Measurements from ENCODE around the gene SATB2. TPM values are rescaled to one million over a fixed set of nuclear protein-coding genes. Genes with fewer than 3 reads are reported as not detected.

The SATB2 gene
- total RNA-seq, 1 donor from 2014 or later = 0.67 TPM

GRCh38 chr2:199308567-199308966 lies 149.2 kb downstream of the SATB2 start:
- DNase-seq (no peak), ATAC-seq (ENCODE audit: low read depth) (no peak)
- H3K4me1 Mint-ChIP-seq = no peaks in the 10 kb centered on the region
- H3K36me3 Mint-ChIP-seq (ENCODE audit: low read depth) = no peaks in the 10 kb centered on the region
- H3K9me3 Mint-ChIP-seq = no peaks in the 10 kb centered on the region
- POLR2A ChIA-PET = no interaction called here
- no peak for TF ChIP-seq CTCF (IDR thresholded peaks at IDR 0.05)
- H3K27ac Mint-ChIP-seq = no peak overlapping the region
- H3K27me3 Mint-ChIP-seq = no peaks in the 10 kb centered on the region
- CTCF ChIA-PET = no interaction called here
- no peak overlapping the region for H3K4me3 Mint-ChIP-seq
- intact Hi-C loops (cut with micrococcal nuclease) = no loop called here

- intact Hi-C loops (cut with micrococcal nuclease) = no loop called here
- no peak overlapping the region for H3K4me3 Mint-ChIP-seq
- H3K27ac Mint-ChIP-seq = no peak overlapping the region
- no peaks in the 10 kb centered on the region for H3K9me3 Mint-ChIP-seq
- no peaks in the 10 kb centered on the region for H3K36me3 Mint-ChIP-seq (ENCODE audit: low read depth)
- CTCF ChIA-PET = no interaction called here
- no peak for ATAC-seq (ENCODE audit: low read depth)
- POLR2A ChIA-PET = no interaction called here
- no peaks in the 10 kb centered on the region for H3K27me3 Mint-ChIP-seq
- H3K4me1 Mint-ChIP-seq = no peaks in the 10 kb centered on the region
- no peak for TF ChIP-seq CTCF (IDR thresholded peaks at IDR 0.05)
- DNase-seq = no peak
Measured at GRCh38 chr2:199307461-199307860, 150.3 kb downstream of the SATB2 start.

- intact Hi-C loops (cut with micrococcal nuclease) = no loop called here
- POLR2A ChIA-PET = no interaction called here
- H3K4me1 Mint-ChIP-seq = no peaks in the 10 kb centered on the region
- H3K27me3 Mint-ChIP-seq = no peaks in the 10 kb centered on the region
- no peak overlapping the region for H3K27ac Mint-ChIP-seq
- no peaks in the 10 kb centered on the region for H3K9me3 Mint-ChIP-seq
- ATAC-seq (ENCODE audit: low read depth) (no peak), DNase-seq (no peak)
- CTCF ChIA-PET = no interaction called here
- H3K4me3 Mint-ChIP-seq = no peak overlapping the region
- no peaks in the 10 kb centered on the region for H3K36me3 Mint-ChIP-seq (ENCODE audit: low read depth)
- TF ChIP-seq CTCF (IDR thresholded peaks at IDR 0.05) = no peak
Measured at GRCh38 chr2:199306116-199306515, 151.6 kb downstream of the SATB2 start.

- Mint-ChIP-seq H3K9me3 (no peaks in the 10 kb centered on the region), H3K4me1 (no peaks in the 10 kb centered on the region), H3K27ac (no peak overlapping the region), H3K36me3 (ENCODE audit: low read depth) (no peaks in the 10 kb centered on the region), H3K4me3 (no peak overlapping the region), H3K27me3 (no peaks in the 10 kb centered on the region)
- no peak for TF ChIP-seq CTCF (IDR thresholded peaks at IDR 0.05)
- intact Hi-C loops (cut with micrococcal nuclease) = no loop called here
- ChIA-PET CTCF (no interaction called here), POLR2A (no interaction called here)
- ATAC-seq (ENCODE audit: low read depth) = no peak
- no peak for DNase-seq
Measured at GRCh38 chr2:199303728-199304177, 154.0 kb downstream of the SATB2 start.

- H3K9me3 Mint-ChIP-seq = no peaks in the 10 kb centered on the region
- H3K36me3 Mint-ChIP-seq (ENCODE audit: low read depth) = no peaks in the 10 kb centered on the region
- H3K27ac Mint-ChIP-seq = no peak overlapping the region
- ATAC-seq (ENCODE audit: low read depth) = no peak
- no peaks in the 10 kb centered on the region for H3K4me1 Mint-ChIP-seq
- ChIA-PET CTCF (no interaction called here), POLR2A (no interaction called here)
- no peak for DNase-seq
- no peak overlapping the region for H3K4me3 Mint-ChIP-seq
- intact Hi-C loops (cut with micrococcal nuclease) = no loop called here
- TF ChIP-seq CTCF (IDR thresholded peaks at IDR 0.05) = no peak
- H3K27me3 Mint-ChIP-seq = no peaks in the 10 kb centered on the region
Measured at GRCh38 chr2:199302851-199303250, 154.9 kb downstream of the SATB2 start.
